Endothelial cell (in vitro differentiated cells): ENCODE data around the gene MLYCD. TPM values are rescaled to one million over a fixed set of nuclear protein-coding genes. Genes with fewer than 3 reads are reported as not detected.

ENCODE experiments used
- DNase-seq: peaks from one replicate; pipeline ENCODE4 v3.0.0; 2021; ENCODE audit warnings: low spot score
- H3K27ac Mint-ChIP-seq: one replicate; pipeline ENCODE4 v1.8.0; 2021; ENCODE audit warnings: mixed read lengths, inconsistent platforms; ENCODE audit not compliant: unreplicated experiment
- H3K27me3 Mint-ChIP-seq: one replicate; pipeline ENCODE4 v1.8.0; 2021; ENCODE audit warnings: mild to moderate bottlenecking, moderate library complexity, mixed read lengths, inconsistent platforms; ENCODE audit not compliant: unreplicated experiment
- H3K36me3 Mint-ChIP-seq: one replicate; pipeline ENCODE4 v1.8.0; 2021; ENCODE audit warnings: mild to moderate bottlenecking, low read depth, mixed read lengths, inconsistent platforms; ENCODE audit not compliant: unreplicated experiment
- H3K4me1 Mint-ChIP-seq: one replicate; pipeline ENCODE4 v1.8.0; 2021; ENCODE audit warnings: mild to moderate bottlenecking, mixed read lengths, inconsistent platforms; ENCODE audit not compliant: unreplicated experiment
- H3K4me3 Mint-ChIP-seq: one replicate; pipeline ENCODE4 v1.8.0; 2021; ENCODE audit warnings: mild to moderate bottlenecking, mixed read lengths, inconsistent platforms; ENCODE audit not compliant: unreplicated experiment
- H3K9me3 Mint-ChIP-seq: one replicate; pipeline ENCODE4 v1.8.0; 2021; ENCODE audit warnings: mixed read lengths, inconsistent platforms; ENCODE audit not compliant: unreplicated experiment
- CTCF ChIP-seq: fragments of 200-600 bp; sonication (generic); IDR thresholded peaks from one replicate; pipeline ENCODE4 v1.5.0; 2021; ENCODE audit warnings: antibody characterized with exemption; ENCODE audit not compliant: unreplicated experiment
- total RNA-seq: library from RNA; stranded (reverse); fragmentation: NEBNext Ultra II Directional; extraction: Animal tissue kit (Norgen Biotek cat#: 25700); gene quantifications from one replicate; pipeline ENCODE4 v1.2.1, GENCODE V29; 2021; ENCODE audit not compliant: unreplicated experiment

Gene MLYCD
- total RNA-seq, 1 donor from 2014 or later = 3.0 TPM

DNA sequence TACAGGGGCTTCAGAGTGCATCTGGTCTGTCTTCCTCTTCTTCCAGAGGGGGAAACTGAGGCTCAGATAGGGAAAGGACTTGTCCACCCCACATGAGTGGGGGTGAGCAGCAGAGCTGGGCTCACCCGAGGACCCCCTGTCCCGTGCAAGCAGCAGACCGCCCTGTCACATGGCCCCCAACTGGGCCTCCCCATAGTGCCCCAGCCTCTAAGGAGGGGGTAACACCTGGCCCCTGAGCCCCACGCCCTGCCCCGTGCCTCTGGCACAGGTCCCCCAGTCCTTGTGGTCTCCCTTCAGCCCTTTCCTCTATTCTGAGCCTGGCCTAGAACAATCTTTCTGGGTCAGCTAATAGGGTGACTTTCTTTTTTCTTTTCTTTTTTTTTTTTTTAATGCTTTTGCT, 62.7 kb downstream of the MLYCD start:
- no peak for TF ChIP-seq CTCF
- peaks cover 8% of the 10 kb centered on the region for H3K27me3 Mint-ChIP-seq
- no peak for DNase-seq
- no peaks in the 10 kb centered on the region for H3K36me3 Mint-ChIP-seq
- H3K9me3 Mint-ChIP-seq = no peaks in the 10 kb centered on the region
- no peak overlapping the region for H3K27ac Mint-ChIP-seq
- H3K4me1 Mint-ChIP-seq = no peaks in the 10 kb centered on the region
- H3K4me3 Mint-ChIP-seq = no peak overlapping the region

DNA sequence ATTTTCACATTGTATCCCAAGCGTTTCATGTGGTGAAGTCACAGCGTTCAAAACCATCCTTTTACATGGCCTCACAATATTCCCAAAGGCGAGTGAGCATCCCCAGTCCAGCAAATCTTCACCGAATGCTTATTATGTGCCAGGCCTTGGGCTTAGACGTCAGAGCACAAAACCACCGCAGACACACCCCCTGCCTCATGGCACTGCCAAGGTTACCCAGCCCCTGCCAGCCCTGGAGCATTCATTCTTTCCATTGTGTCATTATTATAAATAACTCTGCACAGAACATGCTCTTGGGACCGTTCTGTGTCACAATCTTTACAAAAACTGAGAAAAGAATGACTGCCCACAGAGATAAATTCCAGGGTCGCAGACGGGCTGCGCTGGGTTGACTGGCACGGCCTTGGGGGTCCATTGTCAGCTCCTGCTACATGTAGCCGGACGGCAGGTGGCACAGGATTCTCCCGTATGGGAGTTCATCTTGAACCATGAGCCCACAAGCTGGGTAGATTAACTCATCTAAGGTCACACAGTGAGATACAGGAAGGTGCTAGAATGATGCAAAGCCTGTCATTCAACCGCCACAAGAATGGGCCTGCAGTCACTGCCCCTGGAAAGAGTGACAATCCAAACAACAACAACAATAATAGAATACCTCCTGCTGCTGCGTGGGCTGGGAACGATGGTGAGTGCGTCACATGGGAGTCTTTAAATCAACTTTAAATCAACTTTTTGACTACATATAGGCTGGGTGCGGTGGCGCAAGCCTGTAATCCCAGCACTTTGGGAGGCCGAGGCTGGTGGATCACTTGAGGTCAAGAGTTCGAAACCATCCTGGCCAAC, 64.6 kb downstream of the MLYCD start:
- H3K27ac Mint-ChIP-seq = no peak overlapping the region
- H3K9me3 Mint-ChIP-seq = no peaks in the 10 kb centered on the region
- H3K27me3 Mint-ChIP-seq = peaks cover 9% of the 10 kb centered on the region
- no peak for DNase-seq
- peaks cover 3% of the 10 kb centered on the region for H3K4me1 Mint-ChIP-seq
- TF ChIP-seq CTCF = no peak
- H3K36me3 Mint-ChIP-seq = no peaks in the 10 kb centered on the region
- H3K4me3 Mint-ChIP-seq = no peak overlapping the region

DNA sequence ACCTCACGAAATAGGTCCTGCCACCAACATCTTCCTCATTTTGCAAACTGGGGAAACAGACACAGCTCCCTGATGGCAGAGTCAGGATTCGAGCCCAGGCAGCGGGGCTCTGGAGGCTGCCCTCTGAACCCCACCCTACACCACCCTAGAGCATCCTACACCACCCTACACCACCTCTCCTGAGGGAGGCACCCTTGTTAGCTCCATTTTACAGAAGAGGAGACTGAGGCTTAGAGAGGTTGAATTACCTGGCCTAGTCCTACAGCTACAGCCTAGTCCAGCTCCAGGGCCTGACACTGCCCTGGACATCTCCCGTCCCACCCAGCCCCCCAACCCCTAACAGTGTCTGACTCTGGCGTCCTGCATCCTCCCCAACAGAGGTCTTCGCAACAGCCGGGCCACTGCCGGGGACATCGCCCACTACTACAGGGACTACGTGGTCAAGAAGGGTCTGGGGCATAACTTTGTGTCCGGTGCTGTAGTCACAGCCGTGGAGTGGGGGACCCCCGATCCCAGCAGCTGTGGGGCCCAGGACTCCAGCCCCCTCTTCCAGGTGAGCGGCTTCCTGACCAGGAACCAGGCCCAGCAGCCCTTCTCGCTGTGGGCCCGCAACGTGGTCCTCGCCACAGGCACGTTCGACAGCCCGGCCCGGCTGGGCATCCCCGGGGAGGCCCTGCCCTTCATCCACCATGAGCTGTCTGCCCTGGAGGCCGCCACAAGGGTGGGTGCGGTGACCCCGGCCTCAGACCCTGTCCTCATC, 65.9 kb downstream of the MLYCD start:
- no peaks in the 10 kb centered on the region for H3K9me3 Mint-ChIP-seq
- no peak overlapping the region for H3K4me3 Mint-ChIP-seq
- H3K27ac Mint-ChIP-seq = peak overlapping the region; percentile 36
- DNase-seq = no peak
- peaks cover 3% of the 10 kb centered on the region for H3K4me1 Mint-ChIP-seq
- no peaks in the 10 kb centered on the region for H3K36me3 Mint-ChIP-seq
- peaks cover 12% of the 10 kb centered on the region for H3K27me3 Mint-ChIP-seq
- no peak for TF ChIP-seq CTCF

- no peak for TF ChIP-seq CTCF
Observed at GRCh38 chr16:83965444-83966152, 66.7 kb downstream of the MLYCD start.

More at GRCh38 chr16:83965444-83966152, 66.7 kb downstream of the MLYCD start:
- Mint-ChIP-seq H3K27ac (no peak overlapping the region), H3K27me3 (peaks cover 16% of the 10 kb centered on the region), H3K4me1 (peaks cover 3% of the 10 kb centered on the region), H3K9me3 (no peaks in the 10 kb centered on the region), H3K36me3 (no peaks in the 10 kb centered on the region), H3K4me3 (no peak overlapping the region)
- no peak for DNase-seq
